Kidney (tissue), 14 donors: ENCODE measurements around the gene SERPINA5. TPM values are rescaled to one million over a fixed set of nuclear protein-coding genes. Genes with fewer than 3 reads are reported as not detected.

Source experiments
- DNase-seq, 5 donors: peaks; one replicate each; pipeline ENCODE4 v3.0.0-alpha.2; 2013 to 2020
- FAIRE-seq: peaks from 2 replicates; lab custom pipeline; 2012; peaks lifted over from hg19 to GRCh38; lab: Jason Lieb, UNC
- H3K27ac ChIP-seq, 2 donors: one replicate each; pipeline ENCODE4 v1.7.0; 2013; ENCODE audit warnings: low read depth in 2 of 2, low read length in 2 of 2, inconsistent platforms in 1 of 2
- H3K27me3 ChIP-seq: one replicate; pipeline ENCODE4 v1.7.1; 2013; ENCODE audit warnings: low read length, inconsistent platforms; ENCODE audit not compliant: control insufficient read depth, insufficient read depth
- H3K36me3 ChIP-seq, 3 donors: one replicate each; pipeline versions ENCODE4 v1.7.0 to v1.7.1; 2013; ENCODE audit warnings: low read length in 3 of 3, control low read depth in 1 of 3, inconsistent platforms in 1 of 3; ENCODE audit not compliant: insufficient read depth in 3 of 3, control insufficient read depth in 2 of 3
- H3K4me1 ChIP-seq, 3 donors: one replicate each; pipeline versions ENCODE4 v1.7.0 to v1.7.1; 2013; ENCODE audit warnings: low read length in 3 of 3, inconsistent platforms in 1 of 3, low read depth in 1 of 3; ENCODE audit not compliant: control insufficient read depth in 2 of 3, insufficient read depth in 2 of 3
- H3K4me3 ChIP-seq, 3 donors: one replicate each; pipeline versions ENCODE4 v1.7.0 to v1.8.1; 2013; ENCODE audit warnings: low read length in 3 of 3, control low read depth in 1 of 3, inconsistent platforms in 1 of 3
- H3K9ac ChIP-seq, 3 donors: one replicate each; pipeline versions ENCODE4 v1.7.0 to v1.7.1; 2013; ENCODE audit warnings: low read length in 3 of 3, control low read depth in 1 of 3, inconsistent platforms in 1 of 3
- H3K9me3 ChIP-seq, 3 donors: one replicate each; pipeline versions ENCODE4 v1.7.0 to v1.7.1; 2013; ENCODE audit warnings: low read length in 3 of 3, control low read depth in 1 of 3, inconsistent platforms in 1 of 3; ENCODE audit not compliant: control insufficient read depth in 2 of 3, insufficient read depth in 1 of 3
- CTCF ChIP-seq: IDR thresholded peaks from 3 replicates; pipeline ENCODE4 v1.5.1; 2012; ENCODE audit warnings: mild to moderate bottlenecking, moderate library complexity, borderline replicate concordance; ENCODE audit not compliant: insufficient read depth; ENCODE audit errors: extremely low read depth
- intact Hi-C: fragments of 100-400 bp; cut with DNase I; formaldehyde crosslinking; loops from one replicate; pipeline ENCODE4 v1.11.1; 2022
- polyA plus RNA-seq: library from polyadenylated mRNA; stranded (reverse); fragments of 350-450 nt; fragmentation: Illumina TruSeq; extraction: RNeasy Lipid Tissue Mini Kit (QIAGEN cat#74804); gene quantifications from one replicate; pipeline ENCODE4 v1.2.3, GENCODE V29; 2014; ENCODE audit warnings: low read depth, low replicate concordance; ENCODE audit not compliant: insufficient read depth
- total RNA-seq: library from RNA; stranded (reverse); fragmentation: NEBNext Ultra II Directional; extraction: Animal tissue kit (Norgen Biotek cat#: 25700); gene quantifications from one replicate; pipeline ENCODE4 v1.2.1, GENCODE V29; 2021
- donor health status: control.
- donor health status: control.
- donor health status: control.
- donor health status: control.
- donor health status: control.
- donor health status: DM: yes; HTN: yes; CAD: no.
- donor health status: Normal renal cell carcinoma (clear cell type).

Gene SERPINA5
- total and polyA plus RNA-seq, 2 donors from 2014 or later = 85.1 to 522 TPM

- H3K27me3 ChIP-seq = no peaks in the 10 kb centered on the region
- DNase-seq = peak in 1 of 5 donors; percentile 51
- H3K4me3 ChIP-seq = no peak overlapping the region
- no peak overlapping the region for H3K27ac ChIP-seq
- H3K36me3 ChIP-seq = no peaks in the 10 kb centered on the region
- FAIRE-seq = no peak
- H3K4me1 ChIP-seq = no peaks in the 10 kb centered on the region
- no peak for TF ChIP-seq CTCF
- H3K9ac ChIP-seq = no peak overlapping the region
- intact Hi-C loops = no loop called here
- no peaks in the 10 kb centered on the region for H3K9me3 ChIP-seq
These were observed 30.0 kb downstream of the SERPINA5 start for GRCh38 chr14:94611179-94611578.

- Histone ChIP-seq H3K36me3 (no peaks in the 10 kb centered on the region), H3K4me1 (no peaks in the 10 kb centered on the region), H3K9me3 (peaks cover 0 to 9% (median 0%) of the 10 kb centered on the region in 3 donors), H3K4me3 (no peak within 1 kb of the TSS), H3K27me3 (no peaks in the 10 kb centered on the region), H3K9ac (no peak within 1 kb of the TSS), H3K27ac (no peak within 1 kb of the TSS)
- DNase-seq (peak in 1 of 5 donors; percentile 18), FAIRE-seq (no peak)
- intact Hi-C loops = no loop called here
- TF ChIP-seq CTCF = no peak
These were observed 30.9 kb downstream of the SERPINA5 start, which contains the start of gene SERPINA3 for GRCh38 chr14:94612174-94612573. Gene SERPINA3, plus strand, starts transcription at chr14:94612391. Its CDS starts 2,051 bp downstream, at chr14:94614442.

GRCh38 chr14:94612580-94613554 is 31.6 kb downstream of the SERPINA5 start:
- H3K36me3 ChIP-seq = no peaks in the 10 kb centered on the region
- H3K9me3 ChIP-seq = peaks cover 0 to 15% (median 0%) of the 10 kb centered on the region in 3 donors
- no peaks in the 10 kb centered on the region for H3K27me3 ChIP-seq
- no peak for TF ChIP-seq CTCF
- FAIRE-seq (no peak), DNase-seq (peak in 2 of 5 donors; percentile 20 to 67)
- no peak overlapping the region for H3K27ac ChIP-seq
- no peak overlapping the region for H3K4me3 ChIP-seq
- intact Hi-C loops = no loop called here
- H3K4me1 ChIP-seq = no peaks in the 10 kb centered on the region
- no peak overlapping the region for H3K9ac ChIP-seq
